Measurements from ENCODE around the gene STIMATE.

GRCh38 chr3:52835766-52836470 lies 61.4 kb downstream of the STIMATE start:
- TF ChIP-seq POLR2A (IDR thresholded peaks at IDR 0.05) (no peak), CTCF (IDR thresholded peaks at IDR 0.05) (no peak)

All from adrenal gland (tissue), 5 donors.